Raji (cell line): Measurements from ENCODE around the gene TBCEL.

Experiments
- POLR2A ChIP-seq: IDR thresholded peaks from 2 replicates; pipeline ENCODE4 v1.6.1; 2011; ENCODE audit warnings: low read depth, low read length, control low read depth; ENCODE audit not compliant: insufficient read depth

Gene TBCEL

DNA sequence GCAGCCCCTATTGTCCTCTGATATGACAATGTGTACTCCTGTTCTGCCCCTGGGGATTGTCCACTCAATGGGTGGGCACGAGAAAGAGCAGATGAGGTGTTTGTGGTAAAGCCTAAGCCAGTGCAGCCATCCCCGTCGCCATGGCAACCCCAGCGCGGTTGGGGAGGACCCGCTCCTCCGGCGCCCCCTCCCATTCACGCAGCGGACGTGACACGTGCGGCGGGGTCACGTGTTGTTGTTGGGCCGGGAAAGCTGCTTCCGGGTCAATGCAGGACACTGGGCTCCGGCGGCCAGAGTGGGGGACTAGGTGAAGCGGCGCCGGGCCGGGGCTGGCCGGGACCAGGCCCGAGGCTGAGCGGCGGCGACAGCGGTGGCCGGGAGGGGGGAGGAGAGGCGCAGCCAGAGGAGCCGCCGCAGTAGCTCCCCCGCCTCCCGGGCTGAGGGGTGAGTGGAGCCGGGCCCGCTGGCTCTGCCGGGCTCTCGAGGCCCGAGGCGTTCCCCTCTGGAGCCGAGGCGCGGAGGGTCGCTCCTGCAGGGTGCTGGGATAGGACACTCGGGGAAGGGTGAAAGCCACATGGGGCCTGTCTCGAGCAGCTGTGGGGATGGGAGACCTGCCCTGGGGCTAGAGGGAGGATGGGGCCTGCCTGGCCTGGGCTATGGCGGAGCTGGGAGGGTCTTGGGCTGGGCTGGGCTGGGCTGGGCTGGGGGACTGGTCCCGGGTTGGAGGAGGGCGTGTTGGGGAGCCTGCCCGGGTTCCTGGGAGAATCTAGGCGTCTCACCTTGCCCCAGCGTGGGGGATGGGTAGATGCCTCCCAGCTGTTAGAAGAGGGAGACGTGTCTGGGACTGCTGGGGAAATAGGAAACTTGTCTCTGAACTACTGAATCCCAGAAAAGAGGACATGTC lies at the start of gene TBCEL:
TSS of gene TBCEL (plus strand) at position 255 of the 904 bp plus-strand sequence. CDS start 21,589 bp downstream, outside the sequence.
- peak; percentile 52 for TF ChIP-seq POLR2A

GRCh38 chr11:120974466-120974865 lies 49.4 kb upstream of the TBCEL start:
- TF ChIP-seq POLR2A = no peak

DNA sequence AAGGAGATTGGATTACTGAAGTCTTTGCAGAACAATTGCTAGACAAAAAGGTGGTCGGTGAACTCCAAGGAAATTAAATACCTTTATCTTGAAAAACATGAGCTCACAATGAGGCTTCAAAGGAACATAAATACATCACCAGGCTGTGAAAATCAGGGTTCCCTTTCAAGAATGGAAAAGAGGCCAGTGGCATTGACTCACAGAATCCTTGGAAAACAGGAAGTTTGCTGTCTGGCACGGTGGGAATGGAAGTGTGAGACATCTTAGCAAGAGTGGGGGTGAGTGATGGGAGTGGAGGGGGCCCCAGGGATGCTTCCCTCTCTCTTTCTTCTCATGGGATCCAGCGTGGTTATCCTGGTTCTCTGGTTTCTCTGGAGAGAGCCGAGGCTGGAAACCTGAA lies 48.9 kb upstream of the TBCEL start:
- no peak for TF ChIP-seq POLR2A

GRCh38 chr11:120977266-120978137 lies 46.4 kb upstream of the TBCEL start:
- no peak for TF ChIP-seq POLR2A

GRCh38 chr11:120978701-120979100 lies 45.2 kb upstream of the TBCEL start:
- TF ChIP-seq POLR2A = no peak

GRCh38 chr11:120985718-120986569 lies 38.0 kb upstream of the TBCEL start:
- no peak for TF ChIP-seq POLR2A

- no peak for TF ChIP-seq POLR2A
These were observed 35.3 kb upstream of the TBCEL start for GRCh38 chr11:120988603-120989002.

DNA sequence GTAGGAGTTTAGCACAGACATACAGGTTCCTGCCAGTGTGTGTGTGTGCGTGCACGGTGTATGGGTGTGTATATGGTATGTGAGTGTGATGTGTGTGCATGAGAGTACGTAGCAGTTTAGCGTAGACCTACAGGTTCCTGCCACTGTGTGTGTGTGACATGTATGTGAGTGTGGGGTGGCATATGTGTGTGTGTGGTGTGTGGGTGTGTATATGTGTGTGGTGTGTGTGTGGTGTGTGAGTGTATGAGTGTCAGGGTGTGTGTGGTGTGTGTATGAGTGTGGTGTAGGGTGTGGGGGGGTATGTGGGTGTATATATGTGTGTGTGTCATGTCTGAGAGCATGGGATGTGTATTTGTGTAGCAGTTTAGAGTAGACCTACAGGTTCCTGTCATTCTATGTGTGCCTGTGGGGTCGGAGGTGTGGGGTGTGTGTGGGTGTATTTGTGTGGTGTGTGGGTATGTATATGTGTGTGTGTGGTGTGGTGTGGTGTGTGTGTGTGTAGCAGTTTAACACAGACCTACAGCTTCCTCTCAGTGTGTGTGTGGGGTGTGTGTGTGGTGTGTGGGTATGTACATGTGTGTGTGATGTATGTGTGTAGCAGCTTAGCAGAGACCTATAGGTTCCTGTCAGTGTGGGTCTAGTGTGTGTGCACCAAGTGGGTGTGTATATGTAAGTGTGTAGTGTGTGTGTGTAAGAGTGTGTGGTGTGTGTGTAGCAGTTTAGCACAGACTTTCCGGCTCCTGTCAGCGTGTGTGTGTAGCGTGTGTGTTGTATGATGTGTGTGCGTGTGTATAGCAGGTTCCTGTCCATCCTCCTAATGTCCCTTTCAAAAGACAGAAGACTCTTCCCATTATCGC lies 31.8 kb upstream of the TBCEL start:
- no peak for TF ChIP-seq POLR2A

GRCh38 chr11:120994091-120994859 lies 29.6 kb upstream of the TBCEL start:
- TF ChIP-seq POLR2A = no peak

- TF ChIP-seq POLR2A = no peak
These were observed 28.7 kb upstream of the TBCEL start for GRCh38 chr11:120995184-120995583.

DNA sequence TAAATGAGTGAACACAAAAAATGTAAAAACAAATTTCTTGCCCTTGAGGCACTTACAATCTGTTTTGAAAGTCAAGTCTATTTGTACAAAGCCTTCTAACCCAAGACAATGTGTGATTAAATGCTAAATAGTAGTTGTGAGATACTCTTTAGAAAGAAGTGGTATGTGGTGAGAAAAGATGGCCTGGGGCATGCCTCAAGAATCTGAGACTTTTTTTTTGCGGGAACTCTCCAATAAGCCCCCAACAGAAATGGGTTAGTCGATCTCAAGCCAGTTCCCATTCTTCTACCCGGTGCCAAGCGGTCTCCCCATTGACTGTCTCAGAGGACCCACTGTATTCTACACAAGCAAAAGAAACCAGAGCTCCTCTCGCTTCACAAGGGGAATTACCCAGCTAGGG lies 26.9 kb upstream of the TBCEL start:
- no peak for TF ChIP-seq POLR2A

GRCh38 chr11:120998581-120998980 lies 25.3 kb upstream of the TBCEL start:
- TF ChIP-seq POLR2A = no peak

DNA sequence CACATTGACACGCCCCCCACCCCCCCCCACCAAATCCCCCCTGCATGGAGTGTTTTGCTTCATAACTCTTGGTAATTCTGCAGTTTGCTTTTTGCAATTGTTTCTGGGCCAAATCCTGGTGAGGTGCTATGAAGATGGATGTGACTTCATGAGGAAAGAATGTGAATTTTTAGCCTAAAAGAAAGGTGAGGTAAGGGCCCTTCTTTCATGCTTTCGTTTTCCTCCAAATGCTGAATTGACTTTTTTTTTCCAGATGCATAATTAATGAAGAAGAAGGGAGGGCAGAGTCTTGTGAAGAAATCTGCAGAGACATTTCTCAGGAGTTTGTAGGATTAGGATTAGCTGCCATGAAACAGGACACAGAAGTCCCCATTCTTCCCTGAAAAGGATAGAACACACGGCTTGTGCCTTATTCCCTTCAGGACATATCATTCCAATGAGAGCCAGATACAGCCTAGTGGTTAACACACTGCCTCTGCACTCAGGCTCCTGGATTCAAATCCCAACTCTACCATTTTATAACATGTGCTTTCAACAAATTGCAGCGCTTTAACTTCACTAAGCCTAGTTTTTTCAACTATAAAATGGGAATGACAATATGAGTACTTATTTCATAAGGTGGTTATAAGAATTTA lies 19.6 kb upstream of the TBCEL start:
- TF ChIP-seq POLR2A = no peak

DNA sequence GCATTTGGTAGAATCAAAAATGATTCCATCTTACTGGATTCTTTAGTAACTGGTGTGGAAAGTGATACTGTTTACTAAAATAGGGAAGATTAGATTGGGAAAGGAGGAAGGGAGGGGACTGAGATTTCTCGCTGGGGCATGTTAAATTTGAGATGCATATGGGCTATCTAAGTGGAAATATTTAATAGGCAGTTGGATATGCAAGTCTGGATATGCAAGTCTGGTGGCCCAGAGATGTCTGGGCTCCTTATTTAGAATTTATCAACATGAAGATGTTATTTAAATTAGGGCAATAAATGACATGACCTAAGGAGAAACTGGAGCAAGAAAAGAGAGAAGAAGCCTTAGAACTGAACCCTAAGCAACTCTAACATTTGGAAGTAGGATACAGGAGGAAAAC lies 17.0 kb upstream of the TBCEL start:
- TF ChIP-seq POLR2A = no peak
